ENCODE results near the gene LIM2. TPM values are rescaled to one million over a fixed set of nuclear protein-coding genes. Genes with fewer than 3 reads are reported as not detected.

LIM2 gene
- total and polyA plus RNA-seq, 2 experiments from 2014 or later, result not detected

GRCh38 chr19:51351266-51351990 lies 36.3 kb downstream of the LIM2 start (continued):
- TF ChIP-seq, protein P1, sequence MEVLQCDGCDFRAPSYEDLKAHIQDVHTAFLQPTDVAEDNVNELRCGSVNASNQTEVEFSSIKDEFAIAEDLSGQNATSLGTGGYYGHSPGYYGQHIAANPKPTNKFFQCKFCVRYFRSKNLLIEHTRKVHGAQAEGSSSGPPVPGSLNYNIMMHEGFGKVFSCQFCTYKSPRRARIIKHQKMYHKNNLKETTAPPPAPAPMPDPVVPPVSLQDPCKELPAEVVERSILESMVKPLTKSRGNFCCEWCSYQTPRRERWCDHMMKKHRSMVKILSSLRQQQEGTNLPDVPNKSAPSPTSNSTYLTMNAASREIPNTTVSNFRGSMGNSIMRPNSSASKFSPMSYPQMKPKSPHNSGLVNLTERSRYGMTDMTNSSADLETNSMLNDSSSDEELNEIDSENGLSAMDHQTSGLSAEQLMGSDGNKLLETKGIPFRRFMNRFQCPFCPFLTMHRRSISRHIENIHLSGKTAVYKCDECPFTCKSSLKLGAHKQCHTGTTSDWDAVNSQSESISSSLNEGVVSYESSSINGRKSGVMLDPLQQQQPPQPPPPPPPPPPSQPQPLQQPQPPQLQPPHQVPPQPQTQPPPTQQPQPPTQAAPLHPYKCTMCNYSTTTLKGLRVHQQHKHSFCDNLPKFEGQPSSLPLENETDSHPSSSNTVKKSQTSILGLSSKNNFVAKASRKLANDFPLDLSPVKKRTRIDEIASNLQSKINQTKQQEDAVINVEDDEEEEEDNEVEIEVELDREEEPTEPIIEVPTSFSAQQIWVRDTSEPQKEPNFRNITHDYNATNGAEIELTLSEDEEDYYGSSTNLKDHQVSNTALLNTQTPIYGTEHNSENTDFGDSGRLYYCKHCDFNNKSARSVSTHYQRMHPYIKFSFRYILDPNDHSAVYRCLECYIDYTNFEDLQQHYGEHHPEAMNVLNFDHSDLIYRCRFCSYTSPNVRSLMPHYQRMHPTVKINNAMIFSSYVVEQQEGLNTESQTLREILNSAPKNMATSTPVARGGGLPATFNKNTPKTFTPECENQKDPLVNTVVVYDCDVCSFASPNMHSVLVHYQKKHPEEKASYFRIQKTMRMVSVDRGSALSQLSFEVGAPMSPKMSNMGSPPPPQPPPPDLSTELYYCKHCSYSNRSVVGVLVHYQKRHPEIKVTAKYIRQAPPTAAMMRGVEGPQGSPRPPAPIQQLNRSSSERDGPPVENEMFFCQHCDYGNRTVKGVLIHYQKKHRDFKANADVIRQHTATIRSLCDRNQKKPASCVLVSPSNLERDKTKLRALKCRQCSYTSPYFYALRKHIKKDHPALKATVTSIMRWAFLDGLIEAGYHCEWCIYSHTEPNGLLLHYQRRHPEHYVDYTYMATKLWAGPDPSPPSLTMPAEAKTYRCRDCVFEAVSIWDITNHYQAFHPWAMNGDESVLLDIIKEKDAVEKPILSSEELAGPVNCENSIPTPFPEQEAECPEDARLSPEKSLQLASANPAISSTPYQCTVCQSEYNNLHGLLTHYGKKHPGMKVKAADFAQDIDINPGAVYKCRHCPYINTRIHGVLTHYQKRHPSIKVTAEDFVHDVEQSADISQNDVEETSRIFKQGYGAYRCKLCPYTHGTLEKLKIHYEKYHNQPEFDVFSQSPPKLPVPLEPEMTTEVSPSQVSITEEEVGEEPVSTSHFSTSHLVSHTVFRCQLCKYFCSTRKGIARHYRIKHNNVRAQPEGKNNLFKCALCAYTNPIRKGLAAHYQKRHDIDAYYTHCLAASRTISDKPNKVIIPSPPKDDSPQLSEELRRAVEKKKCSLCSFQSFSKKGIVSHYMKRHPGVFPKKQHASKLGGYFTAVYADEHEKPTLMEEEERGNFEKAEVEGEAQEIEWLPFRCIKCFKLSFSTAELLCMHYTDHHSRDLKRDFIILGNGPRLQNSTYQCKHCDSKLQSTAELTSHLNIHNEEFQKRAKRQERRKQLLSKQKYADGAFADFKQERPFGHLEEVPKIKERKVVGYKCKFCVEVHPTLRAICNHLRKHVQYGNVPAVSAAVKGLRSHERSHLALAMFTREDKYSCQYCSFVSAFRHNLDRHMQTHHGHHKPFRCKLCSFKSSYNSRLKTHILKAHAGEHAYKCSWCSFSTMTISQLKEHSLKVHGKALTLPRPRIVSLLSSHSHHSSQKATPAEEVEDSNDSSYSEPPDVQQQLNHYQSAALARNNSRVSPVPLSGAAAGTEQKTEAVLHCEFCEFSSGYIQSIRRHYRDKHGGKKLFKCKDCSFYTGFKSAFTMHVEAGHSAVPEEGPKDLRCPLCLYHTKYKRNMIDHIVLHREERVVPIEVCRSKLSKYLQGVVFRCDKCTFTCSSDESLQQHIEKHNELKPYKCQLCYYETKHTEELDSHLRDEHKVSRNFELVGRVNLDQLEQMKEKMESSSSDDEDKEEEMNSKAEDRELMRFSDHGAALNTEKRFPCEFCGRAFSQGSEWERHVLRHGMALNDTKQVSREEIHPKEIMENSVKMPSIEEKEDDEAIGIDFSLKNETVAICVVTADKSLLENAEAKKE (CRISPR knock-in tag; IDR thresholded peaks at IDR 0.05), result no peak
- TF ChIP-seq ZNF331 (CRISPR knock-in tag; IDR thresholded peaks at IDR 0.05; ENCODE audit: low read depth) (no peak), NANOG (IDR thresholded peaks at IDR 0.05; ENCODE audit: borderline replicate concordance) (no peak), CREB1 (CRISPR knock-in tag; IDR thresholded peaks at IDR 0.05; ENCODE audit: low read depth) (no peak), JUNB (IDR thresholded peaks at IDR 0.05; ENCODE audit: unreplicated experiment) (no peak), ETS1 (IDR thresholded peaks at IDR 0.05) (no peak), ZNF114 (CRISPR knock-in tag; IDR thresholded peaks at IDR 0.05) (no peak), POLR2AphosphoS5 (IDR thresholded peaks at IDR 0.05; ENCODE audit: low read depth) (no peak), STAT1 (IDR thresholded peaks at IDR 0.05; ENCODE audit: unreplicated experiment) (no peak), EZH2phosphoT487 (IDR thresholded peaks at IDR 0.05; ENCODE audit: unreplicated experiment) (no peak)
- TF ChIP-seq, protein P2, sequence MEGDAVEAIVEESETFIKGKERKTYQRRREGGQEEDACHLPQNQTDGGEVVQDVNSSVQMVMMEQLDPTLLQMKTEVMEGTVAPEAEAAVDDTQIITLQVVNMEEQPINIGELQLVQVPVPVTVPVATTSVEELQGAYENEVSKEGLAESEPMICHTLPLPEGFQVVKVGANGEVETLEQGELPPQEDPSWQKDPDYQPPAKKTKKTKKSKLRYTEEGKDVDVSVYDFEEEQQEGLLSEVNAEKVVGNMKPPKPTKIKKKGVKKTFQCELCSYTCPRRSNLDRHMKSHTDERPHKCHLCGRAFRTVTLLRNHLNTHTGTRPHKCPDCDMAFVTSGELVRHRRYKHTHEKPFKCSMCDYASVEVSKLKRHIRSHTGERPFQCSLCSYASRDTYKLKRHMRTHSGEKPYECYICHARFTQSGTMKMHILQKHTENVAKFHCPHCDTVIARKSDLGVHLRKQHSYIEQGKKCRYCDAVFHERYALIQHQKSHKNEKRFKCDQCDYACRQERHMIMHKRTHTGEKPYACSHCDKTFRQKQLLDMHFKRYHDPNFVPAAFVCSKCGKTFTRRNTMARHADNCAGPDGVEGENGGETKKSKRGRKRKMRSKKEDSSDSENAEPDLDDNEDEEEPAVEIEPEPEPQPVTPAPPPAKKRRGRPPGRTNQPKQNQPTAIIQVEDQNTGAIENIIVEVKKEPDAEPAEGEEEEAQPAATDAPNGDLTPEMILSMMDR (conservative IDR thresholded peaks at IDR 0.05; ENCODE audit: low read depth in 2 of 2), result no peak
